Measurements from ENCODE around the gene TPP1. TPM values are rescaled to one million over a fixed set of nuclear protein-coding genes. Genes with fewer than 3 reads are reported as not detected.

TPP1 gene
- 10 to 100 TPM; 13.9 to 43.4 (median 19.6) TPM for total RNA-seq

DNA sequence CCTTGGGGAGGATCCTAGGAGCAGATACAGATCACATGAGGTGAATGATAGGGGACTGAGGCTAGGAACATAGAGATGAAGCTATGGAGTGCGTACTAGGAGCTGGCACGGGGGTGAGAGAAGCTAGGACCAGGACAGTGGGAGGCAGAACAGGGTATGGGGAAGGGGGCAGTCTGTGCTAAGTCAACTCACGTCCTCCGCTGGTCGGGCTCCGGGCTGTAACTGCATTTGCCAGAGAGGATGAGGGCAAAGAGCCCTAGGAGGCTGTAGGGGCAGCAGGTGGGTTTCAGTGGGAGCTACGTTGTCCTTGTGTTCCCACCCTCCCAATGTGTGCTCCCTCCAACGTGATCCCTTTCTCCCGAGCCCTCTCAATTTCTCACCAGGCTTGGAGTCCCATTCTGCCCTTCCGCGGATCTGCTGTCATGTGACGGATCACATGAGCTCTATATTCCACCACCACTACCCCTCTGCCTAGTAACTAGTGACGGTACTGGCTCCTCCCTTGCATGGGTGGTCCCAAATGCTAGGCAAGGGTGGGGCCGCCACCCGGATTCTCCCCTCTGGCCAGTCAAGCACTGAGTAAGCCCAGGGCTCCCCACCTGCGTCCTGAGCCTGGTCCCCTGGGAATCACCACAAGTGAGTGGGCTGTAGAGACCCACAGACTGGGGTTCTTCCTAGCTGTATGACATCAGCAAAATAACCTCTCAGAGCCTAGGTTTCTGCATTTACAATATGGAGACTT is at the start of gene TPP1:
TSS of gene TPP1 (minus strand) at position 419 of the 742 bp plus-strand sequence. CDS start at position 397, 22 bp downstream.
- TF ChIP-seq, protein P1, sequence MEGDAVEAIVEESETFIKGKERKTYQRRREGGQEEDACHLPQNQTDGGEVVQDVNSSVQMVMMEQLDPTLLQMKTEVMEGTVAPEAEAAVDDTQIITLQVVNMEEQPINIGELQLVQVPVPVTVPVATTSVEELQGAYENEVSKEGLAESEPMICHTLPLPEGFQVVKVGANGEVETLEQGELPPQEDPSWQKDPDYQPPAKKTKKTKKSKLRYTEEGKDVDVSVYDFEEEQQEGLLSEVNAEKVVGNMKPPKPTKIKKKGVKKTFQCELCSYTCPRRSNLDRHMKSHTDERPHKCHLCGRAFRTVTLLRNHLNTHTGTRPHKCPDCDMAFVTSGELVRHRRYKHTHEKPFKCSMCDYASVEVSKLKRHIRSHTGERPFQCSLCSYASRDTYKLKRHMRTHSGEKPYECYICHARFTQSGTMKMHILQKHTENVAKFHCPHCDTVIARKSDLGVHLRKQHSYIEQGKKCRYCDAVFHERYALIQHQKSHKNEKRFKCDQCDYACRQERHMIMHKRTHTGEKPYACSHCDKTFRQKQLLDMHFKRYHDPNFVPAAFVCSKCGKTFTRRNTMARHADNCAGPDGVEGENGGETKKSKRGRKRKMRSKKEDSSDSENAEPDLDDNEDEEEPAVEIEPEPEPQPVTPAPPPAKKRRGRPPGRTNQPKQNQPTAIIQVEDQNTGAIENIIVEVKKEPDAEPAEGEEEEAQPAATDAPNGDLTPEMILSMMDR (IDR thresholded peaks at IDR 0.05 in 4 of 5, conservative IDR thresholded peaks at IDR 0.05 in 1 of 5) = no peak
- TF ChIP-seq POLR2A (IDR thresholded peaks at IDR 0.05) = peak; percentile 68 to 85
- Histone ChIP-seq H3K4me3 (peak within 1 kb of the TSS; percentile 65 to 84 (median 74)), H3K27ac (peak within 1 kb of the TSS; percentile 80 to 94 (median 90)), H3K36me3 (peaks cover 0 to 21% of the 10 kb centered on the region in 2 donors), H3K27me3 (no peaks in the 10 kb centered on the region), H3K4me1 (peaks cover 15 to 16% of the 10 kb centered on the region in 2 donors), H3K9me3 (no peaks in the 10 kb centered on the region)
- intact Hi-C loops (cut with DNase I; ENCODE audit: low total_unique reads) = loop anchor here (1.0 to 10.0 kb wide), 5 partner anchors 64 to 956 kb away; partner anchors contain the start of genes ARFIP2, CAVIN3, MRPL17 and SMPD1
- in situ Hi-C loops (cut with MboI; ENCODE audit: low sequenced_read_pairs in 4 of 4) = loop anchor here in 1 of 4 donors (10.0 kb wide), 1 partner anchor 384 kb away; the partner anchor contains the start of genes CNGA4 and FHIP1B
- DNase-seq (peak; percentile 90 to 93), ATAC-seq (peak; percentile 100)

DNA sequence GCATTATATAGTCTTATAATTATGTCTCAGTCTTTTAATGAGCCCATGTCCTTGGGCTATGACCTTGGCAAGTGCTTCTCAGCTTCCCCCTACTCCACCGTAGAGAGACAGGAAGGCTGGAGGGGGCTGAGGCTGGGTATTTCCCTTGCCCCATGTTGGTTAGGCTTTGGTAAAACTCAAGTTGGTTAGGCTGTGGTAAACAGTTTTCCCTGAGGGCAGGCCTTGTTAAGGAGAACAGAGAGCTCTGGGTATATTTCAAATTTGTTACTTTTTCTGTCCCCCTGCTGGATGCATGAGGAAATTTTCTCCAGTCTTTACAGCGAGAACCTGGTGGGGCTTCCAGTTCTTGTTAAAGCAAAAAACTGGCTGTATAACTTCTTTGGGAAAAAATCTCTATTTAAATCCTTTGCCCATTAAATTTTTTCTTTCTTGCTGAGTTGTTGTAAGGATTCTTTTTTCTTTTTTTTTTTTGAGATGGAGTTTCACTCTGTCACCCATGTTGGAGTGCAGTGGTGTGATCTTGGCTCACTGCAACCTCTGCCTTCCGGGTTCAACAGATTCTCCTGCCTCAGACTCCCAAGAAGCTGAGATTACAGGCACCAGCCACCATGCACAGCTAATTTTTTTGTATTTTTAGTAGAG is 48.6 kb upstream of the TPP1 start:
- in situ Hi-C loops (cut with MboI; ENCODE audit: low sequenced_read_pairs in 4 of 4) = no loop called here
- Histone ChIP-seq H3K9me3 (no peaks in the 10 kb centered on the region), H3K36me3 (no peaks in the 10 kb centered on the region), H3K4me1 (no peaks in the 10 kb centered on the region), H3K27ac (no peak overlapping the region), H3K4me3 (no peak overlapping the region), H3K27me3 (no peaks in the 10 kb centered on the region)
- ATAC-seq (no peak), DNase-seq (no peak)
- intact Hi-C loops (cut with DNase I; ENCODE audit: low total_unique reads) = no loop called here
- TF ChIP-seq, protein P1 (IDR thresholded peaks at IDR 0.05 in 4 of 5, conservative IDR thresholded peaks at IDR 0.05 in 1 of 5) = peak in 1 of 5 experiments; percentile 51
- no peak for TF ChIP-seq POLR2A (IDR thresholded peaks at IDR 0.05)

DNA sequence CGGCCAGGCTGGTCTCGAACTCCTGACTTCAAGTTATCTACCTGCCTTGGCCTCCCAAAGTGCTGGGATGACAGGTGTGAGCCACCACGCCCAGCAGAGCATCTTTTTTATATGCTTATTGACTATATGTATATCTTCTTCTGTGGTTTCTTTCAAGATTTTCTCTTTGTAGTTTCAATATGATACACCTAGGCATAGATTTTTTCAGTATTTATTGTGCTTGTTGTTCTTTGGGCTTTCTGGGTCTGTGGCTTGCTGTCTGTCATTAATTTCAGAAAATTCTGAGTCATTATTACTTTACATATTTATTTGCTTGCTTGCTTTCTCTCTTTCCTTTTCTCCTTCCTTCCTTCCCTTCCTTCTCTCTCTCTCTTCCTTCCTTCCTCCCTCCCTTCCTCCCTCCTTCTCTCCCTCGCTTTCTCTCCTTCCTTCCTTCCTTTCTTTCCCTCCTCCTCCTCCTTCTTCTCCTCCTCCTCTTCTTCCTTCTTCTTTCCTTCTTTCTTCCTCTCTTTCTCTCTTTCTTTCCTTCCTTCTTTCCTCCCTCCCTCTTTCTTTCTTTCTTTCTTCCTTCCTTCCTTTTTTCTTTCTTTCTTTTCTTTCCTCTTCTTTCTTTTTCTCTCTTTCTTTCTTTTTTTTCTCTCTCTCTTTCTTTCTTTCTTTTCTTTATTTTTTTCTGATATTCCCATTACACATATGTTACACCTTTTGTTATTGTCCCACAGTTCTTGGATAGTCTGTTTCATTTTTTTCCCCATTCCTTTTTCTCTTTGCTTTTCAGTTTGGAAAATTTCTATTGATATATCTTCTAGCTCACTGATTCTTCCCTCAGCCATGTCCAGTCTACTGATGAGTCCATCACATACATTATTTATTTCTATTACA is 47.3 kb upstream of the TPP1 start:
- Histone ChIP-seq H3K4me3 (no peak overlapping the region), H3K27me3 (no peaks in the 10 kb centered on the region), H3K27ac (no peak overlapping the region), H3K36me3 (no peaks in the 10 kb centered on the region), H3K9me3 (no peaks in the 10 kb centered on the region), H3K4me1 (no peaks in the 10 kb centered on the region)
- intact Hi-C loops (cut with DNase I; ENCODE audit: low total_unique reads) = no loop called here
- DNase-seq (no peak), ATAC-seq (no peak)
- in situ Hi-C loops (cut with MboI; ENCODE audit: low sequenced_read_pairs in 4 of 4) = no loop called here
- TF ChIP-seq, protein P1 (IDR thresholded peaks at IDR 0.05 in 4 of 5, conservative IDR thresholded peaks at IDR 0.05 in 1 of 5) = no peak
- TF ChIP-seq POLR2A (IDR thresholded peaks at IDR 0.05) = no peak

DNA sequence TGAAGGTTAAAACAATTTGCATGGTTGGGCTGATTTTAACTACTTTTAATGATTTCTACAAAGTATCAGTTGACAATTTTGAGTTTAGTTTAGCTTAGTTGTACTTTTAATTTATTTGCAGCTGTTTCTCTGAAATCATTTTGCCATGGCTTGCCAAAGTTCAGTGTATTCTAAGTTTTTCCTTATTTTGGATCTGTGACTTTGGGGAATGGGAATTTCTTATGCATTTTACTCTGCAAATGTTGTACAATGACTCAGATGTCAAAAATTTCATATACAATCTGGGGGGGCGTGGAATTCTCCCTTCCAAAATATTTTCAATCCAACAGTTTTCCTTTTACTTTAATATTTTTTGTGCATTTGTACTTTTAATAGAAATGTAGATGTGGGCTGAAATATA is 45.3 kb upstream of the TPP1 start:
- DNase-seq (no peak), ATAC-seq (no peak)
- H3K9me3 ChIP-seq = no peaks in the 10 kb centered on the region
- intact Hi-C loops (cut with DNase I; ENCODE audit: low total_unique reads) (no loop called here), in situ Hi-C loops (cut with MboI; ENCODE audit: low sequenced_read_pairs in 4 of 4) (no loop called here)
- no peak overlapping the region for H3K27ac ChIP-seq
- no peaks in the 10 kb centered on the region for H3K36me3 ChIP-seq
- H3K27me3 ChIP-seq = no peaks in the 10 kb centered on the region
- TF ChIP-seq POLR2A (IDR thresholded peaks at IDR 0.05) = no peak
- TF ChIP-seq, protein P1 (IDR thresholded peaks at IDR 0.05 in 4 of 5, conservative IDR thresholded peaks at IDR 0.05 in 1 of 5) = no peak
- no peak overlapping the region for H3K4me3 ChIP-seq
- H3K4me1 ChIP-seq = no peaks in the 10 kb centered on the region
